Activated naive CD4-positive, alpha-beta T cell treated with Interleukin-2 at 50 U/mL for 16 hours (primary cell): ENCODE data around the gene ELOVL2.
"Not testable (repeated sequence)": the region's sequence is repeated elsewhere in the genome, so short reads cannot be mapped to it uniquely, and the experiment has no call there.

ENCODE experiments used
- DNase-seq: peaks from one replicate; pipeline ENCODE4 v3.0.0-alpha.2; 2020

The ELOVL2 gene

GRCh38 chr6:11021003-11021402 lies 23.1 kb downstream of the ELOVL2 start:
- DNase-seq, result no peak

GRCh38 chr6:11018225-11018624 lies 25.9 kb downstream of the ELOVL2 start:
- no peak for DNase-seq

- DNase-seq, result no peak
Measured at GRCh38 chr6:11017090-11017489, 27.0 kb downstream of the ELOVL2 start.

- no peak for DNase-seq
Measured at GRCh38 chr6:11016452-11016851, 27.7 kb downstream of the ELOVL2 start.

- no peak for DNase-seq
Measured at GRCh38 chr6:11015102-11015501, 29.0 kb downstream of the ELOVL2 start.

- DNase-seq, result no peak
Measured at GRCh38 chr6:11013721-11014070, 30.4 kb downstream of the ELOVL2 start.

- no peak for DNase-seq
Measured at GRCh38 chr6:11012976-11013720, 31.0 kb downstream of the ELOVL2 start.

GRCh38 chr6:11012295-11012754 lies 31.8 kb downstream of the ELOVL2 start:
- no peak for DNase-seq

GRCh38 chr6:11011787-11012234 lies 32.3 kb downstream of the ELOVL2 start:
- no peak for DNase-seq

GRCh38 chr6:11009353-11009752 lies 34.8 kb downstream of the ELOVL2 start:
- no peak for DNase-seq

GRCh38 chr6:11008821-11009220 lies 35.3 kb downstream of the ELOVL2 start:
- DNase-seq, result no peak

GRCh38 chr6:11007715-11008608 lies 36.1 kb downstream of the ELOVL2 start:
- DNase-seq, result no peak

GRCh38 chr6:11006061-11006460 lies 38.0 kb downstream of the ELOVL2 start:
- no peak for DNase-seq

GRCh38 chr6:11003297-11003696 lies 40.8 kb downstream of the ELOVL2 start:
- DNase-seq, result not testable (repeated sequence)

- no peak for DNase-seq
Measured at GRCh38 chr6:11002176-11002575, 41.9 kb downstream of the ELOVL2 start.

GRCh38 chr6:10999994-11000393 lies 44.1 kb downstream of the ELOVL2 start:
- no peak for DNase-seq

GRCh38 chr6:10995114-10995707 lies 48.9 kb downstream of the ELOVL2 start:
- DNase-seq, result no peak

- no peak for DNase-seq
Measured at GRCh38 chr6:10993896-10994295, 50.2 kb downstream of the ELOVL2 start.

GRCh38 chr6:10991115-10991514 lies 53.0 kb downstream of the ELOVL2 start:
- DNase-seq, result no peak

- no peak for DNase-seq
Measured at GRCh38 chr6:10989587-10989986, 54.5 kb downstream of the ELOVL2 start.

- not testable (repeated sequence) for DNase-seq
Measured at GRCh38 chr6:10984959-10985358, 59.1 kb downstream of the ELOVL2 start.

- no peak for DNase-seq
Measured at GRCh38 chr6:10981409-10981808, 62.7 kb downstream of the ELOVL2 start.

GRCh38 chr6:10979603-10980002 lies 64.5 kb downstream of the ELOVL2 start:
- DNase-seq, result no peak
